ENCODE results near the gene MMADHC. TPM values are rescaled to one million over a fixed set of nuclear protein-coding genes. Genes with fewer than 3 reads are reported as not detected.

MMADHC gene
- total and polyA plus RNA-seq, 10 donors = 38.0 to 85.6 (median 66.2) TPM

DNA sequence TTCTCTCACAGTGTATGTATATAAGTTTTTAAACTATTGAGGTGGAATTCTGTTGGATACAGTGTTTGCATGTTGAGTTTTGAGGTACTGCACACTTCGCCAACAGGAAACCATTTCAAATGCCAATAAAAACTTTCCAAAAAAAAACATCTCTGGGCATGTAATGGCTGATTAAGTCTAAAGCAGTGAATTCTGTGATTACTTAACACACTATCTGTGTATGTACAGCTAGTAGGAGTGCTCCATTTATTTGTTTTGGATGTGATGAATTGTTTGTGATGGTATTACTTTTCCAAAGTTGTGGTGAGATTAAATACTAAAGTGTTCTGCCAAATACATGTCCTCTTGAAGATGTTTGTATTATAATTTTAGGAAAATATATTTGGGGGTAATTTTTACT lies 31.1 kb downstream of the MMADHC start:
- no peak for TF ChIP-seq POLR2AphosphoS5 (IDR thresholded peaks at IDR 0.05)
- no peak for TF ChIP-seq POLR2A (IDR thresholded peaks at IDR 0.05)
- TF ChIP-seq, protein P1, sequence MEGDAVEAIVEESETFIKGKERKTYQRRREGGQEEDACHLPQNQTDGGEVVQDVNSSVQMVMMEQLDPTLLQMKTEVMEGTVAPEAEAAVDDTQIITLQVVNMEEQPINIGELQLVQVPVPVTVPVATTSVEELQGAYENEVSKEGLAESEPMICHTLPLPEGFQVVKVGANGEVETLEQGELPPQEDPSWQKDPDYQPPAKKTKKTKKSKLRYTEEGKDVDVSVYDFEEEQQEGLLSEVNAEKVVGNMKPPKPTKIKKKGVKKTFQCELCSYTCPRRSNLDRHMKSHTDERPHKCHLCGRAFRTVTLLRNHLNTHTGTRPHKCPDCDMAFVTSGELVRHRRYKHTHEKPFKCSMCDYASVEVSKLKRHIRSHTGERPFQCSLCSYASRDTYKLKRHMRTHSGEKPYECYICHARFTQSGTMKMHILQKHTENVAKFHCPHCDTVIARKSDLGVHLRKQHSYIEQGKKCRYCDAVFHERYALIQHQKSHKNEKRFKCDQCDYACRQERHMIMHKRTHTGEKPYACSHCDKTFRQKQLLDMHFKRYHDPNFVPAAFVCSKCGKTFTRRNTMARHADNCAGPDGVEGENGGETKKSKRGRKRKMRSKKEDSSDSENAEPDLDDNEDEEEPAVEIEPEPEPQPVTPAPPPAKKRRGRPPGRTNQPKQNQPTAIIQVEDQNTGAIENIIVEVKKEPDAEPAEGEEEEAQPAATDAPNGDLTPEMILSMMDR (IDR thresholded peaks at IDR 0.05 in 8 of 11, conservative IDR thresholded peaks at IDR 0.05 in 3 of 11) = no peak
- DNase-seq = no peak
- intact Hi-C loops (cut with DNase I; ENCODE audit: low total_unique reads) = no loop called here
- H3K27ac ChIP-seq = no peak overlapping the region
- no peaks in the 10 kb centered on the region for H3K27me3 ChIP-seq (replicated peaks in 1 of 7)
- no peak overlapping the region for H3K4me3 ChIP-seq
- WGBS, 5 donors = 80 to 100% (median 82%) methylated on average over 1 of the region's 1 CpG
- no peaks in the 10 kb centered on the region for H3K36me3 ChIP-seq
- no peaks in the 10 kb centered on the region for H3K9me3 ChIP-seq
- H3K4me1 ChIP-seq = peaks cover 0 to 6% (median 2%) of the 10 kb centered on the region in 6 donors

DNA sequence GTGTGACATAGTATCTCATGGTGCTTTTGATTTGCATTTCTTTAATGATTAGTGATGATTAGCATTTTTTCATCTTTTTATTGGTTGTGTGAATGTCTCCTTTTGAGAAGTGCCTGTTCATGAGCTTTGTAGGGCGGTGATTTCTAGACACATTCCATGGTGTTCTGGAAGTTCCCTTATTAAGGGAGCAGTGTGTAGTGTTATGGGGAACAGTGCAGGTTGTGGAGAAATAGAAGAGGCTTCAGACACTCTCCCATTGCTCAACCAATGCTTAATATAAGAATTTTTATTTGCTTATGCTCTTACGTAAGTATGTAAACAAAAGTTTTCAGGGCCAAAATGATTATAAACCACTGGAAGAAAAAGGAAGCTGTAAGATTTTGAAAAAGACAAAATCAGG lies 34.7 kb downstream of the MMADHC start:
- intact Hi-C loops (cut with DNase I; ENCODE audit: low total_unique reads) = no loop called here
- H3K27me3 ChIP-seq (replicated peaks in 1 of 7) = no peaks in the 10 kb centered on the region
- no peak for DNase-seq
- H3K36me3 ChIP-seq = no peaks in the 10 kb centered on the region
- no peak overlapping the region for H3K27ac ChIP-seq
- TF ChIP-seq POLR2AphosphoS5 (IDR thresholded peaks at IDR 0.05) (no peak), POLR2A (IDR thresholded peaks at IDR 0.05) (no peak)
- TF ChIP-seq, protein P1 (IDR thresholded peaks at IDR 0.05 in 8 of 11, conservative IDR thresholded peaks at IDR 0.05 in 3 of 11) = no peak
- H3K9me3 ChIP-seq = peaks cover 0 to 4% (median 0%) of the 10 kb centered on the region in 8 donors
- no peaks in the 10 kb centered on the region for H3K4me1 ChIP-seq
- H3K4me3 ChIP-seq = no peak overlapping the region
- WGBS, 5 donors = 75 to 93% (median 80%) methylated on average over 2 of the region's 2 CpGs

DNA sequence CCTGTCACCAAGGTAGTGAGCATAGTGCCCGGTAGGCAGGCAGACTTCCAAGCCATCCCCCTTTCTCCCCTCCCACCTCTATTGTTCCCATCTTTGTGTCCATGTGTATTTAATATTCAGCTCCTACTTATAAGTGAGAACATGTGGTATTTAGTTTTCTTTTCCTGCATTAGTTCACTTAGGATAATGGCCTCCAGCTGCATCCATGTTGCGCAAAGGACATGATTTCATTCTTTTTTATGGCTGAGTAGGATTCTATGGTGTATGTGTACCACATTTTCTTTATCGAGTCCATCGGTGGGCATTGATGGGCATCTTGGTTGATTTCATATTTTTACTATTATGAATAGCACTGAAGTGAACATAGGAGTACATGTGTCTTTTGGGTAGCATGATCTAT lies 35.3 kb downstream of the MMADHC start:
- no peak overlapping the region for H3K4me3 ChIP-seq
- H3K9me3 ChIP-seq = peaks cover 0 to 4% (median 0%) of the 10 kb centered on the region in 8 donors
- no peak overlapping the region for H3K27ac ChIP-seq
- intact Hi-C loops (cut with DNase I; ENCODE audit: low total_unique reads) = no loop called here
- WGBS, 5 donors = 91 to 98% (median 96%) methylated on average over 4 of the region's 4 CpGs
- TF ChIP-seq POLR2AphosphoS5 (IDR thresholded peaks at IDR 0.05) (no peak), POLR2A (IDR thresholded peaks at IDR 0.05) (no peak)
- TF ChIP-seq, protein P1 (IDR thresholded peaks at IDR 0.05 in 8 of 11, conservative IDR thresholded peaks at IDR 0.05 in 3 of 11) = no peak
- no peak for DNase-seq
- H3K36me3 ChIP-seq = no peaks in the 10 kb centered on the region
- H3K4me1 ChIP-seq = no peaks in the 10 kb centered on the region
- H3K27me3 ChIP-seq (replicated peaks in 1 of 7) = no peaks in the 10 kb centered on the region

DNA sequence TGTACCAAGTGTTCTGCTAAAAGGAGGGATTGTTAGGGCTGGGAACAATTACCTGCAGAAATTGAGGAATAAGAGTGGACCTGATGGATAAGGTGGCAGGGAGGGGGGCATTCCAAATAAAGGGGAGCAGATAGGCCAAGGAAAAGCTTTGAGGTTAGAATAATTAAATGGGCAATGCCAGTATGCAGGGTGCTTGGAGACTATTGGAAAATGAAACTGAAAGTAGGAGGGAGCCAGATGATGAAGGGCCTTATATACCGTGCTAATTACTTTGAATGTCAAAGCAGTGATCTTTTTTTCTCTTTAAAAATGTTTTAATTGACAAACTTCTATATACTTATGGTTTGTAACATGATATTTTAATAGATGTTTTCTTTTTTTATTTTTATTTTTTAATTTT lies 42.9 kb downstream of the MMADHC start:
- TF ChIP-seq, protein P1 (IDR thresholded peaks at IDR 0.05 in 8 of 11, conservative IDR thresholded peaks at IDR 0.05 in 3 of 11) = no peak
- TF ChIP-seq POLR2A (IDR thresholded peaks at IDR 0.05) (no peak), POLR2AphosphoS5 (IDR thresholded peaks at IDR 0.05) (no peak)
- H3K36me3 ChIP-seq = no peaks in the 10 kb centered on the region
- DNase-seq = no peak
- no peaks in the 10 kb centered on the region for H3K9me3 ChIP-seq
- WGBS, 5 donors = 24 to 31% (median 28%) methylated on average over 1 of the region's 1 CpG
- H3K4me3 ChIP-seq = peak overlapping the region in 2 of 8 donors; percentile 3 to 44
- intact Hi-C loops (cut with DNase I; ENCODE audit: low total_unique reads) = no loop called here
- H3K27ac ChIP-seq = no peak overlapping the region
- no peaks in the 10 kb centered on the region for H3K4me1 ChIP-seq
- no peaks in the 10 kb centered on the region for H3K27me3 ChIP-seq (replicated peaks in 1 of 7)
